HG02798 (cell line): ENCODE results near the gene APOC1.
"Not testable (repeated sequence)": the region's sequence is repeated elsewhere in the genome, so short reads cannot be mapped to it uniquely, and the experiment has no call there.

ENCODE experiments used
- ATAC-seq: cut with Tn5 transposase; IDR thresholded peaks from one replicate; pipeline ENCODE4 v1.9.1; 2021; ENCODE audit warnings: mild to moderate bottlenecking; ENCODE audit not compliant: unreplicated experiment, poor library complexity

Gene APOC1

DNA sequence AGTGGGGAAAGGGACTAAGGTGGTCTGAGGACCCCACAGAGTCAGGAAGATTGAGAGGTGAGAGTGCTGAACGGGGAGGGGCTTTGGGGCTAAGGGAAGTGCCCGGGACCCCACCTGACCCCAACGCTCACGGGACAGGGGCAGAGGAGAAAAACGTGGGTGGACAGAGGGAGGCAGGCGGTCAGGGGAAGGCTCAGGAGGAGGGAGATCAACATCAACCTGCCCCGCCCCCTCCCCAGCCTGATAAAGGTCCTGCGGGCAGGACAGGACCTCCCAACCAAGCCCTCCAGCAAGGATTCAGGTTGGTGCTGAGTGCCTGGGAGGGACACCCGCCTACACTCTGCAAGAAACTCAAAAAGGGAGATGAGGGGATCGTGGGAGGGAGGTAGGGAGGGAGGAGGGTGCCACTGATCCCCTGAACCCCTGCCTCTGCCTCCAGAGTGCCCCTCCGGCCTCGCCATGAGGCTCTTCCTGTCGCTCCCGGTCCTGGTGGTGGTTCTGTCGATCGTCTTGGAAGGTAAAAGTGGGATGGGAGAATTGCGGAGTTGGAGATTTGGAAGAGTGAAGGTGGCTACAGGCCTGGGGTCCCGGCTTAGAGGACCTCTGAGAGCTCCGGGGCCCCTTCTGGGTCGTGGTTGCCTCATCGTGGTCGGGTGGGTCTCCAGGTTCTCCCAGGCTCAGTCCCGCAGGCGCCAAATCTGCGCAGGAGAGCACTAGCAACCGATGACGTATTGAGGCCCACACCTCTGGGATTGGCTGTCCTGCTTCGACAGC, at the start of gene APOC1:
APOC1 (plus strand) TSS at position 176 of the 774 bp plus-strand sequence; CDS start at position 460, 284 bp downstream.
- peak; percentile 96 for ATAC-seq

DNA sequence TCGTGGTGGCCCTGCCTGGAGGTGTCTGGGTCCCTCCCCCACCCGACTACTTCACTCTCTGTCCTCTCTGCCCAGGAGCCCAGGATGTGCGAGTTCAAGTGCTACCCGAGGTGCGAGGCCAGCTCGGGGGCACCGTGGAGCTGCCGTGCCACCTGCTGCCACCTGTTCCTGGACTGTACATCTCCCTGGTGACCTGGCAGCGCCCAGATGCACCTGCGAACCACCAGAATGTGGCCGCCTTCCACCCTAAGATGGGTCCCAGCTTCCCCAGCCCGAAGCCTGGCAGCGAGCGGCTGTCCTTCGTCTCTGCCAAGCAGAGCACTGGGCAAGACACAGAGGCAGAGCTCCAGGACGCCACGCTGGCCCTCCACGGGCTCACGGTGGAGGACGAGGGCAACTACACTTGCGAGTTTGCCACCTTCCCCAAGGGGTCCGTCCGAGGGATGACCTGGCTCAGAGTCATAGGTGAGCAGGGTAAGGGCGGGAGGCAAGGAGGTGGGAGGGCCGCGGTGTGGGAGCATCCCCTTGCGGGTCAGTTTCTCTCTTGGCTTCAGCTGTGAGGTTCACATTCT, 49.1 kb upstream of the APOC1 start:
- no peak for ATAC-seq

DNA sequence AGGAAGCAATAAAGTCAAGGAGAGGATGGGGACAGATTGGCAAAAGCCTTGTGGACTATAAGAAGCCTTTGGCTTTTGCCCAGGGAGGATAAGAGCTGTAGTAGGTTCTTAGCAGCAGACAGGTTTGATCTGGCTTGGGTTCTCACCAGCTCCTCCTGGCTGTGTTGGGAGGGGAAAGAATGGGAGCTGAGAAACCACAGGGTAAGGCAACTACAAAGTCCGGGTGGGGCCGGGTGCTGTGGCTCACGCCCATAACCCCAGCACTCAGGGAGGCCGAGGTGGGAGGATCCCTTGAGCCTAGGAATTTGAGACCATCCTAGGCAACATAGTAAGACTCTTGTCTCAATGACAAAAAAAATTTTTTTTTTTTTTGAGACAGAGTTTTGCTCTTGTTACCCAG, 47.7 kb upstream of the APOC1 start:
- ATAC-seq, result no peak

DNA sequence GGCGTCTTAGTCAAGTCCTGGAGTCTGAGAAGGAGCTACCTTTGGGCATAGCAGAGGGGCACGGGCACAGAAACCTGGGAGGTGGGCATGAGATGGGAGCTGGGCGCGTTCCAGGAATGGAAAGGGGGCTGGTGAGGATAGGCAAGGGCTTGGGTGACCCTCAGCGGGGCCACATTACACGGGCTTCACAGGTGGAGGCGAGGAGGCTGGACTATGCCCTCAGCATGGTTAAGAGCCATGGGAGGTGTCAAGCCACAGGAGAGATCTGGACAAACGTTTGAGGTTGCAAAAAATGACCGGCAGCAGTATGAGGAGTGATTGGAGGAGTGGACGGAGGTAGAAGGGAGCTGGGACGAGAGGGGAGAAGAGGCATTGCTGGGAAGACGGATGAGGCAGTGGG, 46.8 kb upstream of the APOC1 start:
- ATAC-seq, result no peak

DNA sequence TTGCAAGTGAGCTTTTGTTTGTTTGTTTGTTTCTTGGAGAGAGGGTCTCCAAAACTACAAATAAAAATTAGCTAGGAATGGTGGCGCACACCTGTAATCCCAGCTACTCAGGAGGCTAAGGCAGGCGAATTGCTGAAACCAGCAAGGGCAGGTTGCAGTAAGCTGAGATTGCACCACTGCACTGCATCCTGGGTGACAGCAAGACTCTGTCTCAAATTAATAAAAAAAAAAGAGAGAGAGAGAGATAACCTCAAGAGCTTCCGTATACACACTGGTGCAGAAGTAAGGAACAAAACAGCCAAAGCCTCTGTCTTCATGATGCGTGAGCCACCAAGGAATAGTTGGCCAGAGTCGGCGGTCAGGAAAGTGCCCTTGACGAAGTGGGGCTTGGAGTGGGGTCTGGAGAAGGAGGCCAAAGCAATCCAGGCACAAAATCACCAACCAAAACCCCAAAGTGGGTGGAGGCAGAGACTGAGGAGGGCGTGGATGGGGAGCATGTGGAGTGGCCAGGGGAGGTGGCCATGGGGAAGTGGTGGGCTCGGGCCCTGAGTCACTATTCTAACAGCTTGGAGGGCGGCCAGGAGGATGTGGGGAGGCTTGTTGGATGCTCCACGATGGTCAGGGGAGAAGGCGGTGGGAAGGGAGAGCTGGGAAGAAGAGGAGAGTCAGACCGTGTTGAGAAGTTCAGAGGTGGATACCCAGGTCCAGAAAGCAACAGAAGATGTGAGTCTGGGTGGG, 44.5 kb upstream of the APOC1 start:
- ATAC-seq, result no peak

DNA sequence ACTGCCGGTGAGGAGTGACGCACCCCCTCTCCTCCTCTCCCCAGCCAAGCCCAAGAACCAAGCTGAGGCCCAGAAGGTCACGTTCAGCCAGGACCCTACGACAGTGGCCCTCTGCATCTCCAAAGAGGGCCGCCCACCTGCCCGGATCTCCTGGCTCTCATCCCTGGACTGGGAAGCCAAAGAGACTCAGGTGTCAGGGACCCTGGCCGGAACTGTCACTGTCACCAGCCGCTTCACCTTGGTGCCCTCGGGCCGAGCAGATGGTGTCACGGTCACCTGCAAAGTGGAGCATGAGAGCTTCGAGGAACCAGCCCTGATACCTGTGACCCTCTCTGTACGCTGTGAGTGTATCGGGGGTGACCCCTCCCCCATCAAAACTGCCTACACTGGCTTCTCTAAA, 42.6 kb upstream of the APOC1 start:
- ATAC-seq, result no peak

DNA sequence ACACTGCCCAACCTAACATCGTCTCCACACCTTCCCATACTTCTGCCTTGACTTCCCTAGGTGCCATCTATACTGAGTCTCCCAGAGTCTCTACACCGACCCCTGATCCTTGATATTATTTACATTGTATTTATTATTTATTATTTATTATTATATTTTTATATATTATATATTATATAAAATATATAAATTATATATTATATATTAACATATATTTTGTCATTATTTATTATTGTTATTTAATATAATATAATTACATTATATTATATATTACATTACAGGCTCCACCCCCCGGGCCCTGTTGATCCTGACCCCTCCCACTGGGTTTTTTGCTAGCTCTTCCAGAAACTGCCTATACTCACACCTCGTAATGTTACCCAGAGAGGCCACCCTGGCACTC, 41.7 kb upstream of the APOC1 start:
- ATAC-seq, result no peak

DNA sequence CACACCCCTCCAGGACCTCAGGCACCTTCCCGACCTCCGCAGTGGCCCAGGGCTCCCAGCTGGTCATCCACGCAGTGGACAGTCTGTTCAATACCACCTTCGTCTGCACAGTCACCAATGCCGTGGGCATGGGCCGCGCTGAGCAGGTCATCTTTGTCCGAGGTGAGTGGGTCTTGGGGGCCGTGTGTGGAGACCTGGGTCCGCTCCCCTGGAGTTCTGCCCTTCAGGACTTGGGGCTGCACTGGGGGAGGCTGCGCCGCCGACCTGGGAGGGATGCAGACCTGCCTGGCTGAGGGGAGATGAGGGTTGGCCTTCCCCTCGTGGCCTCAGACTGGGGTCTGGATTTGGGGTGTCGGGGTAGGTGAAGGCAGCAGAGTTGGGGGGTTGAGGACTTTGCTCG, 40.1 kb upstream of the APOC1 start:
- no peak for ATAC-seq

DNA sequence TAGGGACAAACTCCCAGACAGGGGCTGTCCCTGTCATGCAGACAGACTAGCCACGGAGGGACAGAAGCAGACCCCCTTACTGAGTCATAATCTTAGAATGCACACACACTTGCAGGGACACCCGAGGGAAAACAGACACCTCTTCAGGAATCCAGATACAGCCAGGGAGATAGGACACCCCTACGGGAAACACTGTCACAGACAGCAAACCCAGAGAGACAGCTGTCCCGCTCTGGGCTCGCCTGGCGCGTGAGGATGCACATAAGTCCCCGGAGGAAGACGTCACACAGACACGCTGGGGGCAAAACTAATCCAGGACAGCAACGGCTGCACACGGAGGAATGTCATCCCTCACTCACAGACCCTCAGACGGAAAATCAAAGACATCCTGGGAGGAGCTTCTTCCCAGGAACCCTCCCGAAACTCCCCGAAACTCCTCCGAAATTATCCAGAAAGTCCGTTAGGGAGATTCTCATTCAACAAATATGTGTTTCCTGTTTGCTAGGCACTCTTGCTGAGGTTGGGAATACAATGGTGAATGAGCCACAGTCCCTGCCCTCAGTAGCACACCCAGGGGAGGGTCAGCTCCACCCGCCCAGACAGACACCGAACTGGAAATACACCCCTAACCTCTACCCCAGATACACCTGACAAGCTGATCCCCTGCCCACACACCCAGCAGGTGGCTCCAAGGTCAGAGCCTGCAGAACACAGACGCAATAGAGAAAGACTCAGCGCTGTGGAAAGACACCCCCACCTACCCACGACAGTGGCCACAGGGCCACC, 38.5 kb upstream of the APOC1 start:
- no peak for ATAC-seq

DNA sequence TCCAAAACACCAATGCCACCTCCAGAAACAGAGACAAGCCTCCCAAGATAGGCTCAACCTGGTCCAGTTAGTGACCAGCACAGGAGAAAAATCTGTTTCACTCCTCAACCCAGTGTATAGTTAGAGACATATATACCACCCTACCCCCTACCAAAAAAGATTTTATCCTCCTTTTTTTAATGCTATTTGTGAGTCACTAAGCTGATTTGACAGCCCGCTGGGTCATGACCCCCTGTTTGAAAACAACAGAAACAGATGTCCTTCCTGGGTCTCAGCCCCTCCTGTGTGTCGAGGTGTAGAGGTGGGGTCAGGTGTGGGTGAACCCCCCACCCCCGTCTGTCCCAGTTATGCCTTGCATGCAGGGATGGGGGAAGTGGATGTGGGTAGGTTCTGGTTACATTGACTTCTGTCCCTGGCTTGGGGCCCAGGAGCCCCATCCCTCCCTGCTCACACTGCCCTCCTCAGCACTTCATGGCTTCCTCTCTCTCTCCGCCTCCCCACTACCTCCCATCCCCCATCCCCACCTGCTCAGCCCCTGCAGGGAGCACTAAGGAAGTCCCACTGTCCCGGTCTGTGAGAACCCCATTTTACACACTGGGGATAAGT, 37.4 kb upstream of the APOC1 start:
- no peak for ATAC-seq

DNA sequence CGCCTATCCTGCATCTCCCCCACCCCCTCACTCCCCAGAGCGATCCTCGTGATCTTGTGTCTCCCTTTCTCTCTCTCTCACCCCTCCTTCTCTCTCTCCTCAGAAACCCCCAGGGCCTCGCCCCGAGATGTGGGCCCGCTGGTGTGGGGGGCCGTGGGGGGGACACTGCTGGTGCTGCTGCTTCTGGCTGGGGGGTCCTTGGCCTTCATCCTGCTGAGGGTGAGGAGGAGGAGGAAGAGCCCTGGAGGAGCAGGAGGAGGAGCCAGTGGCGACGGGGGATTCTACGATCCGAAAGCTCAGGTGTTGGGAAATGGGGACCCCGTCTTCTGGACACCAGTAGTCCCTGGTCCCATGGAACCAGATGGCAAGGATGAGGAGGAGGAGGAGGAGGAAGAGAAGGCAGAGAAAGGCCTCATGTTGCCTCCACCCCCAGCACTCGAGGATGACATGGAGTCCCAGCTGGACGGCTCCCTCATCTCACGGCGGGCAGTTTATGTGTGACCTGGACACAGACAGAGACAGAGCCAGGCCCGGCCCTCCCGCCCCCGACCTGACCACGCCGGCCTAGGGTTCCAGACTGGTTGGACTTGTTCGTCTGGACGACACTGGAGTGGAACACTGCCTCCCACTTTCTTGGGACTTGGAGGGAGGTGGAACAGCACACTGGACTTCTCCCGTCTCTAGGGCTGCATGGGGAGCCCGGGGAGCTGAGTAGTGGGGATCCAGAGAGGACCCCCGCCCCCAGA, 36.1 kb upstream of the APOC1 start:
- no peak for ATAC-seq

DNA sequence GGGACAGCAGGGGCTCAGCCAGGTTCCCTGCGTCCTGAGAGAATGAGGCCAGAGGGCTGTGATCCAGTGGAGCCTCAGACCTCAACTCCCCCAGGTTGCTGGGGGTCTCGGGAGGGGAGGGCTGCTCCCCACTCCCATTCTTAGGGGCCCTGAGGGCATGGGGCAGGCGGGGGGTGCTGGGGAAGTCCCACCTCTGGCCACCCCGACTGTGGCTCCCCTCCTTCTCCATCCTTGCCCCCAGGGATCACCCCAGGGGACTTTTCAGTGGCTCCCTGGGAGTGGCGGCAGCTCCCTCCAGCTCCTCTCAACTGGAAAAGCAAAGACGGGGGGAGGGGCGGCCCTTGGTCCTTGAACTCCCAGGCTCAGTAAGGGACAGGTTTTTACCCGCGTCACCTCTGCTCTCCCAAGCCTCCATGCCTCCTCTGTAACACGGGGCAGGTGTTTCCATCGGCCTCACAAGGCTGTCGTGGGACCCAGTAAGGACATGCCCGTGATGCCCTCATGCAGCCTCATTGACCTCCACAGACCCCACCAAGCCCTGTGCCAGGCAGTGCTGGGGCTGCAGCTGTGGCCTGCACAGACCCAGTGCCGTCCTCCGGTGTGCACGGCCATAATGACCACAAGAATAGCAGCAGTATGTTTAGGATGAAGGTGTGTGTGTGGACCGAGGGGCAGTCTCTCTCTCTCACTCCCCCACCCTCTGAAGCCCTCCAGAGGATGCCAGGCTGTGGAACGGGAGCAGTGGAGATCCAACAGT, 34.9 kb upstream of the APOC1 start:
- ATAC-seq, result no peak

DNA sequence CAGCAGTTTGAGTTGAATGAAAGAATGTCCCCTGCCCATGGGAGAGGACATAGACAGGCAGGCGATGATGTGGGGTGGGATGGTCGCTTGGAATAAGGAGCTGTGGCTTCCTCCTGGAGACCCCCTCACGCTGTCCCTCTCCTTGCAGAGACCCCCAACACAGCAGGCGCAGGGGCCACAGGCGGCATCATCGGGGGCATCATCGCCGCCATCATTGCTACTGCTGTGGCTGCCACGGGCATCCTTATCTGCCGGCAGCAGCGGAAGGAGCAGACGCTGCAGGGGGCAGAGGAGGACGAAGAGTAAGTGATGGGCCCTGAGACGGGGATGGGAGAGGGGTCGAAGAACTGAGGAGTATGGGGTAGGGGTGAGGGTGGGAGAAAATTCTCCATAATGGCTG, 32.3 kb upstream of the APOC1 start:
- ATAC-seq, result no peak

DNA sequence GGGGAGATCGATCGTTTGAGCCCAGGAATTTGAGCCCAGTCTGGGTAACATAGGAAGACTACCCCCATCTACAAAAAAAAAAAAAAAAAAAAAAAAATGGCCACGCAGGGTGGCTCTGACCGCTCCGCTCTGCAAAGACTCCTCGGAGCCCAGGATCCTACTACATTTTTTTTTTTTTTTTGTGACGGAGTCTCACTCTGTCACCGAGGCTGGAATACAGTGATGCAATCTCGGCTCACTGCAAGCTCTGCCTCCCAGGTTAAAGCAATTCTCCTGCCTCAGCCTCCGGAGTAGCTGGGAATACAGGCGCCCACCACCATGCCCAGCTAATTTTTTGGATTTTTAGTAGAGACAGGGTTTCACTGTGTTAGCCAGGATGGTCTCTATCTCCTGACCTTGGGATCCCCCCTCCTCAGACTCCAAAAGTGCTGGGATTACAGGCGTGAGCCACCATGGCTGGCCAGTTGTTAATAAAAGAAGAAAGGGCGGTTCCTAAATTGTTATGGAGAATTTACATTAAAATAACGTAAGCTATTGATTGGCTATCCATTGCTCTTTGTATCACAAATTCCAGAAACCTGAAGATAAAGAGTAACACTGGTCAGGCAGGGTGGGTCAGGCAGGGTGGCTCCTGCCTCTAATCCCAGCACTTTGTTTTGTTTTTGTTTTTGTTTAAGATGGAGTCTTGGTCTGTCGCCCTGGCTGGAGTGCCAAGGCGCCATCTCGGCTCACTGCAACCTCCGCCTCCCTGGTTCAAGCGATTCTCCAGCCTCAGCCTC, 31.6 kb upstream of the APOC1 start:
- not testable (repeated sequence) for ATAC-seq

DNA sequence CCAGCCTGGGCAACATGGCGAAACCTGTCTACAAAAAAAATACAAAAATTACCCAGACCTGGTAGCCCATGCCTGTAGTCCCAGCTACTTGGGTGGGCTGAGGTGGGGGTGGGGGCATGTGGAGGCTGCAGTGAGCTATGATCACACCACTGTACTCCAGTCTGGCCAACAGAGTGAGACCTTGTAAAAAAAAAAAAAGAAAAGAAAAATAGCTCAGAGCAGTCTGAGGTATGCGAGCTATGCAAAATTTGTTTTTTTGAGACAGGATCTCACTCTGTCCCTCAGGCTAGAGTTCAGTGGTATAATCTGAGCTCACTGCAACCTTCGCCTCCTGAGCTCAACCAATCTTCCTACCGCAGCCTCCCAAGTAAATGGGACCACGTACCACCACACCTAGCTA, 30.5 kb upstream of the APOC1 start:
- no peak for ATAC-seq

DNA sequence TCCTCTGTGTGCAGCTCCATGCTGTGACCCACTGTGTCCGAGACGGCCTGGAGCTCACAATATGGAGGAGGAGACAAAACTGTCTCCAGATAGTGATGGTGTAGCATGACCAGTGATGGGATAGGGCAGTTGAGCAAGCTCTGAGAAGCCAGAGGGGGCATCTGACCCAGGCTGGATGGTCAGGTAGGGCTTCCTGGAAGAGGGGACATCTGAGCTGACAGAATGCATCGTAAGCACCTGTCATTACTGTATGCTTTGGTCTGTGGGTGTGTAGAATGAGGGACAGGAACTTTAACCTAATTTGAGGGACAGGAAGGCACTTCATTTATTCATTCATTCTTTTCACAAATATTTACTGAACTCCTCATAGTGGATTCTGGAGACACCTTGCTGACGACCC, 29.8 kb upstream of the APOC1 start:
- no peak for ATAC-seq

DNA sequence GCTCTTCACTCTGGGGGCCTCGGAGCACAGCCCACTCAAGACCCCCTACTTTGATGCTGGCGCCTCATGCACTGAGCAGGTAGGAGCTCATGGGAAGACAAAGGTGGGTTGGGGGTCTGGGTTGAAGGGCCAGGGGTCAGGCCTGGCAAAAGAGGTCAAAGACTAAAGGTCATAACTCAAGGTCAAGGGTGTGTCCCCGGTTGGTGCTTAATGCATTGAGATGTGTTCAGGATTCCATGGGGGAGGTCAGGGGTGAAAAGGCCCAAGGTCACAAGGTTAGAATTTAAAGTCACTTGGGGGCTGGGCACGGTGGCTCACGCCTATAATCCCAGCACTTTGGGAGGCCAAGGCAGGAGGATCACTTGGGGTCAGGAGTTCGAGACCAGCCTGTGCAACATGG, 28.3 kb upstream of the APOC1 start:
- no peak for ATAC-seq

DNA sequence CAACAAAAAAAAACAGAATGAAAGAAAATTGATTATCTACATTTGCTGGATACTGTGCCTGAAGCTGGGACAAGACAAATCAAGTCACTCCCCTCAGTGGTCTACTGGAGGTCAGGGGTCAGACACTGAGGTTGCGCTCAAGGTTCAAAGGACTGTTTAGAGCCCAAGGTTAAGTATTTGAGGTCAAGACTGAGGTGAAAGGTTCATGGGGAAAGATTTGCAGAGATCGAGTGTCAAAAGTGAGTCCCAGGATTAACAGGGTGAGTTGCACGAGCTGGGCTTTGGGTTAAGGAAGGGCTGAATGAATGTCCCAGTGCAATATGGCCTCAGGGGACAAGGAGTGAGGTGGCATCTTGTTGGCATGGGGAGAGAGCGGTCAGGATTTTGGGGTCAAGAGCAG, 26.8 kb upstream of the APOC1 start:
- no peak for ATAC-seq
